Neuronal stem cell (in vitro differentiated cells): Measurements from ENCODE around the gene SHC1.
"Not testable (repeated sequence)": the region's sequence is repeated elsewhere in the genome, so short reads cannot be mapped to it uniquely, and the experiment has no call there.

ENCODE experiments used
- DNase-seq: peaks from one replicate; pipeline ENCODE4 v3.0.0-alpha.2; 2013; ENCODE audit warnings: low spot score
- H2AFZ ChIP-seq: one replicate; pipeline ENCODE4 v1.6.1; 2013; ENCODE audit warnings: mild to moderate bottlenecking, low read length, inconsistent platforms
- H2AK5ac ChIP-seq: 2 replicates; pipeline ENCODE4 v1.6.1; 2013; ENCODE audit warnings: low read depth, mild to moderate bottlenecking, inconsistent platforms, low read length, moderate library complexity, mixed read lengths
- H2BK120ac ChIP-seq: 2 replicates; pipeline ENCODE4 v1.6.1; 2013; ENCODE audit warnings: low read depth, mild to moderate bottlenecking, inconsistent platforms, low read length, moderate library complexity, mixed read lengths
- H2BK12ac ChIP-seq: one replicate; pipeline ENCODE4 v1.6.1; 2013; ENCODE audit warnings: low read length, inconsistent platforms
- H2BK15ac ChIP-seq: 2 replicates; pipeline ENCODE4 v1.6.1; 2013; ENCODE audit warnings: mild to moderate bottlenecking, low read length, inconsistent platforms, mixed read lengths
- H2BK5ac ChIP-seq: one replicate; pipeline ENCODE4 v1.6.1; 2013; ENCODE audit warnings: inconsistent platforms, mild to moderate bottlenecking, low read length, moderate library complexity
- H3K14ac ChIP-seq: one replicate; pipeline ENCODE4 v1.6.1; 2013; ENCODE audit warnings: low read length, inconsistent platforms
- H3K18ac ChIP-seq: 2 replicates; pipeline ENCODE4 v1.6.1; 2013; ENCODE audit warnings: low read length, inconsistent platforms
- H3K23ac ChIP-seq: 2 replicates; pipeline ENCODE4 v1.6.1; 2013; ENCODE audit warnings: low read depth, mild to moderate bottlenecking, mixed read lengths, low read length, inconsistent platforms; ENCODE audit not compliant: poor library complexity
- H3K27ac ChIP-seq: replicated peaks from 3 replicates; pipeline ENCODE4 v1.5.1; 2013; ENCODE audit warnings: low read length, inconsistent platforms
- H3K27me3 ChIP-seq, 3 experiments: 2 replicates each; pipeline ENCODE4 v1.6.1; 2013; ENCODE audit warnings: low read length in 3 of 3, mild to moderate bottlenecking in 2 of 3, inconsistent platforms in 1 of 3, low read depth in 1 of 3, mixed read lengths in 1 of 3, moderate library complexity in 1 of 3; ENCODE audit not compliant: control insufficient read depth in 3 of 3, insufficient read depth in 3 of 3
- H3K36me3 ChIP-seq, 2 donors: replicated peaks in 1 of 2; 2 replicates each; pipeline ENCODE4 v1.6.1; 2013; ENCODE audit warnings: low read length in 2 of 2; ENCODE audit not compliant: control insufficient read depth in 2 of 2, insufficient read depth in 2 of 2
- H3K4ac ChIP-seq: 2 replicates; pipeline ENCODE4 v1.6.1; 2013; ENCODE audit warnings: inconsistent platforms, mild to moderate bottlenecking, low read length, moderate library complexity
- H3K4me1 ChIP-seq, 2 donors: 1 replicate in 1 of 2; 2 replicates in 1 of 2; pipeline ENCODE4 v1.6.1; 2013; ENCODE audit warnings: low read length in 2 of 2, low read depth in 1 of 2; ENCODE audit not compliant: control insufficient read depth in 2 of 2, insufficient read depth in 1 of 2
- H3K4me2 ChIP-seq: one replicate; pipeline ENCODE4 v1.6.1; 2013; ENCODE audit warnings: mild to moderate bottlenecking, low read length, inconsistent platforms; ENCODE audit not compliant: insufficient read depth, poor library complexity, severe bottlenecking
- H3K4me3 ChIP-seq, 2 donors: 2 replicates each; pipeline ENCODE4 v1.5.1; 2013; ENCODE audit warnings: low read length in 2 of 2, mild to moderate bottlenecking in 2 of 2, inconsistent platforms in 1 of 2, moderate library complexity in 1 of 2
- H3K79me1 ChIP-seq: one replicate; pipeline ENCODE4 v1.6.1; 2013; ENCODE audit warnings: low read depth, mild to moderate bottlenecking, inconsistent platforms, low read length, moderate library complexity
- H3K9ac ChIP-seq: one replicate; pipeline ENCODE4 v1.6.1; 2013; ENCODE audit warnings: mild to moderate bottlenecking, low read depth, low read length, inconsistent platforms; ENCODE audit not compliant: poor library complexity
- H3K9me3 ChIP-seq, 2 donors: replicated peaks in 1 of 2; 2 replicates each; pipeline versions ENCODE3 to v1.6.1; 2013; ENCODE audit warnings: low read length in 2 of 2, mild to moderate bottlenecking in 2 of 2, inconsistent platforms in 1 of 2, low read depth in 1 of 2, mixed read lengths in 1 of 2, moderate library complexity in 1 of 2; ENCODE audit not compliant: control insufficient read depth in 2 of 2, insufficient read depth in 1 of 2
- H4K8ac ChIP-seq: one replicate; pipeline ENCODE4 v1.6.1; 2013; ENCODE audit warnings: low read depth, mild to moderate bottlenecking, inconsistent platforms, low read length, moderate library complexity
- H4K91ac ChIP-seq: one replicate; pipeline ENCODE4 v1.6.1; 2013; ENCODE audit warnings: low read length, low read depth, mild to moderate bottlenecking, inconsistent platforms; ENCODE audit not compliant: poor library complexity
- WGBS, 2 donors: extraction: QIAGEN DNeasy Blood & Tissue Kit; methylation state at CpG; one replicate each; pipeline ENCODE4 v1.1.7; 2013; ENCODE audit warnings: missing lambda C conversion rate in 2 of 2, mixed read lengths in 1 of 2; ENCODE audit not compliant: insufficient read length in 2 of 2, insufficient replicate concordance in 1 of 2; ENCODE audit errors: extremely low coverage in 2 of 2; 5-methylcytosine and 5-hydroxymethylcytosine counted together

SHC1 gene

GRCh38 chr1:154982897-154983648 is 12.5 kb upstream of the SHC1 start, which contains the start of gene FLAD1:
Gene FLAD1 (plus strand): TSS chr1:154983344. CDS start chr1:154983695, 351 bp downstream.
- Histone ChIP-seq H2AK5ac (peak within 1 kb of the TSS; percentile 59), H2BK15ac (no peak within 1 kb of the TSS), H3K36me3 (peaks cover 19 to 59% of the 10 kb centered on the region in 2 donors), H3K27me3 (no peaks in the 10 kb centered on the region), H3K4me2 (peak within 1 kb of the TSS; percentile 84), H3K79me1 (peaks cover 9% of the 10 kb centered on the region), H3K9ac (peak within 1 kb of the TSS; percentile 82), H3K27ac (peak within 1 kb of the TSS; percentile 70), H3K23ac (peak within 1 kb of the TSS; percentile 11), H2BK5ac (no peak within 1 kb of the TSS), H3K4me3 (peak within 1 kb of the TSS; percentile 73 to 89), H2BK12ac (no peak within 1 kb of the TSS), H2BK120ac (no peak within 1 kb of the TSS), H4K8ac (no peak within 1 kb of the TSS), H3K9me3 (no peaks in the 10 kb centered on the region), H3K14ac (no peak within 1 kb of the TSS), H4K91ac (no peak within 1 kb of the TSS), H2AFZ (peak within 1 kb of the TSS; percentile 77), H3K18ac (peak within 1 kb of the TSS; percentile 57), H3K4me1 (peaks cover 1 to 5% of the 10 kb centered on the region in 2 donors), H3K4ac (peak within 1 kb of the TSS; percentile 26)
- peak; percentile 99 for DNase-seq
- no CpG with 5 or more reads among the region's 26 CpGs for WGBS, 2 donors

GRCh38 chr1:154982341-154982740 is 11.8 kb upstream of the SHC1 start:
- Histone ChIP-seq H3K27me3 (no peaks in the 10 kb centered on the region), H2BK12ac (no peak overlapping the region), H2AK5ac (no peak overlapping the region), H2BK120ac (no peak overlapping the region), H2BK15ac (no peak overlapping the region), H3K4ac (no peak overlapping the region), H3K79me1 (peaks cover 9% of the 10 kb centered on the region), H3K18ac (no peak overlapping the region), H3K4me2 (peak overlapping the region; percentile 29), H3K14ac (no peak overlapping the region), H3K4me3 (peak overlapping the region; percentile 73 to 74), H2AFZ (peak overlapping the region; percentile 77), H4K8ac (no peak overlapping the region), H3K36me3 (peaks cover 15 to 59% of the 10 kb centered on the region in 2 donors), H3K23ac (no peak overlapping the region), H4K91ac (no peak overlapping the region), H2BK5ac (no peak overlapping the region), H3K4me1 (peaks cover 1 to 5% of the 10 kb centered on the region in 2 donors), H3K9ac (no peak overlapping the region), H3K9me3 (no peaks in the 10 kb centered on the region), H3K27ac (peak overlapping the region; percentile 70)
- no CpG with 5 or more reads among the region's 6 CpGs for WGBS, 2 donors
- DNase-seq, result no peak

- no peak overlapping the region for H2AFZ ChIP-seq
- H3K27me3 ChIP-seq, result no peaks in the 10 kb centered on the region
- H3K23ac ChIP-seq, result no peak overlapping the region
- H3K4me2 ChIP-seq, result no peak overlapping the region
- H2BK15ac ChIP-seq, result no peak overlapping the region
- H3K27ac ChIP-seq, result no peak overlapping the region
- no peaks in the 10 kb centered on the region for H3K9me3 ChIP-seq
- no peak overlapping the region for H3K4ac ChIP-seq
- H3K4me1 ChIP-seq, result peaks cover 2 to 11% of the 10 kb centered on the region in 2 donors
- H2AK5ac ChIP-seq, result no peak overlapping the region
- no peak overlapping the region for H3K18ac ChIP-seq
- H4K91ac ChIP-seq, result no peak overlapping the region
- WGBS, 2 donors, result no CpG with 5 or more reads among the region's 3 CpGs
- peaks cover 2% of the 10 kb centered on the region for H3K79me1 ChIP-seq
- DNase-seq, result no peak
- no peak overlapping the region for H3K4me3 ChIP-seq
- H3K14ac ChIP-seq, result no peak overlapping the region
- H3K36me3 ChIP-seq, result peaks cover 13 to 51% of the 10 kb centered on the region in 2 donors
- H2BK12ac ChIP-seq, result no peak overlapping the region
- H2BK5ac ChIP-seq, result no peak overlapping the region
- no peak overlapping the region for H3K9ac ChIP-seq
- H4K8ac ChIP-seq, result no peak overlapping the region
- H2BK120ac ChIP-seq, result no peak overlapping the region
Observed at GRCh38 chr1:154978360-154978759, 7.8 kb upstream of the SHC1 start.

GRCh38 chr1:154977762-154978161 is 7.2 kb upstream of the SHC1 start:
- H2BK120ac ChIP-seq, H3K4me2 ChIP-seq, H3K23ac ChIP-seq, H3K9me3 ChIP-seq, H2BK15ac ChIP-seq, H2AK5ac ChIP-seq, H3K14ac ChIP-seq, H2BK12ac ChIP-seq, H3K79me1 ChIP-seq, H4K8ac ChIP-seq, H4K91ac ChIP-seq, H3K9ac ChIP-seq, DNase-seq, H3K4me3 ChIP-seq, H3K4ac ChIP-seq, H3K18ac ChIP-seq, H2AFZ ChIP-seq, H2BK5ac ChIP-seq, H3K27me3 ChIP-seq, H3K27ac ChIP-seq: not testable (repeated sequence)
- Histone ChIP-seq H3K36me3 (peaks cover 13 to 51% of the 10 kb centered on the region in 2 donors), H3K4me1 (peaks cover 5 to 15% of the 10 kb centered on the region in 2 donors)
- no CpG with 5 or more reads among the region's 3 CpGs for WGBS, 2 donors
